HTR-8/SVneo (cell line): Measurements from ENCODE around the gene CTBS.
"Not testable (repeated sequence)": the region's sequence is repeated elsewhere in the genome, so short reads cannot be mapped to it uniquely, and the experiment has no call there.

Experiments
- DNase-seq: peaks from one replicate; pipeline ENCODE4 v3.0.0; 2011; ENCODE audit warnings: low spot score, mixed read lengths; ENCODE audit not compliant: insufficient read length
- FAIRE-seq: peaks from 2 replicates; lab custom pipeline; 2011; peaks lifted over from hg19 to GRCh38; lab: Jason Lieb, UNC

The CTBS gene

GRCh38 chr1:84594959-84595358 is 20.7 kb upstream of the CTBS start:
- not testable (repeated sequence) for FAIRE-seq, DNase-seq

- FAIRE-seq (no peak), DNase-seq (no peak)
These were observed 12.9 kb upstream of the CTBS start for GRCh38 chr1:84587099-84587498.

GRCh38 chr1:84585803-84586202 is 11.6 kb upstream of the CTBS start:
- FAIRE-seq (no peak), DNase-seq (no peak)

- DNase-seq (no peak), FAIRE-seq (no peak)
These were observed 9.9 kb upstream of the CTBS start for GRCh38 chr1:84584126-84584525.

GRCh38 chr1:84583648-84584047 is 9.4 kb upstream of the CTBS start:
- FAIRE-seq (no peak), DNase-seq (no peak)

GRCh38 chr1:84582802-84583587 is 8.8 kb upstream of the CTBS start:
- FAIRE-seq, result no peak
- no peak for DNase-seq

- FAIRE-seq, result no peak
- DNase-seq, result no peak
These were observed 7.4 kb upstream of the CTBS start for GRCh38 chr1:84581648-84582047.

- DNase-seq (no peak), FAIRE-seq (no peak)
These were observed 696 bp upstream of the CTBS start for GRCh38 chr1:84574936-84575335.

- DNase-seq (no peak), FAIRE-seq (no peak)
These were observed 716 bp downstream of the CTBS start for GRCh38 chr1:84573481-84573966.

GRCh38 chr1:84571150-84571535 is 3.1 kb downstream of the CTBS start:
- no peak for FAIRE-seq
- no peak for DNase-seq

- FAIRE-seq (no peak), DNase-seq (no peak)
These were observed 3.6 kb downstream of the CTBS start for GRCh38 chr1:84570436-84571149.

GRCh38 chr1:84569216-84569615 is 5.0 kb downstream of the CTBS start:
- no peak for FAIRE-seq

GRCh38 chr1:84550826-84551225 is 23.4 kb downstream of the CTBS start:
- DNase-seq (no peak), FAIRE-seq (no peak)

More at GRCh38 chr1:84569216-84569615, 5.0 kb downstream of the CTBS start:
- DNase-seq, result no peak

- FAIRE-seq, result no peak
These were observed 32.6 kb downstream of the CTBS start for GRCh38 chr1:84541679-84542078.

GRCh38 chr1:84540759-84541158 is 33.5 kb downstream of the CTBS start:
- FAIRE-seq, result no peak
- no peak for DNase-seq

More at GRCh38 chr1:84541679-84542078, 32.6 kb downstream of the CTBS start:
- no peak for DNase-seq

- FAIRE-seq (no peak), DNase-seq (no peak)
These were observed 34.3 kb downstream of the CTBS start for GRCh38 chr1:84539972-84540371.

GRCh38 chr1:84538599-84538998 is 35.6 kb downstream of the CTBS start:
- no peak for DNase-seq

GRCh38 chr1:84525779-84526178 is 48.5 kb downstream of the CTBS start:
- FAIRE-seq, result no peak
- no peak for DNase-seq

More at GRCh38 chr1:84538599-84538998, 35.6 kb downstream of the CTBS start:
- no peak for FAIRE-seq

- FAIRE-seq (no peak), DNase-seq (no peak)
These were observed 49.6 kb downstream of the CTBS start for GRCh38 chr1:84524590-84524989.

- FAIRE-seq (no peak), DNase-seq (no peak)
These were observed 63.6 kb downstream of the CTBS start for GRCh38 chr1:84510668-84511067.

GRCh38 chr1:84510165-84510564 is 64.1 kb downstream of the CTBS start:
- DNase-seq, result no peak
- no peak for FAIRE-seq
